GM18868 (cell line): ENCODE results near the gene PRKAG3.

ENCODE experiments used
- ATAC-seq: cut with Tn5 transposase; IDR thresholded peaks from one replicate; pipeline ENCODE4 v1.9.1; 2021; ENCODE audit warnings: mild to moderate bottlenecking, moderate library complexity; ENCODE audit not compliant: unreplicated experiment

Gene PRKAG3

DNA sequence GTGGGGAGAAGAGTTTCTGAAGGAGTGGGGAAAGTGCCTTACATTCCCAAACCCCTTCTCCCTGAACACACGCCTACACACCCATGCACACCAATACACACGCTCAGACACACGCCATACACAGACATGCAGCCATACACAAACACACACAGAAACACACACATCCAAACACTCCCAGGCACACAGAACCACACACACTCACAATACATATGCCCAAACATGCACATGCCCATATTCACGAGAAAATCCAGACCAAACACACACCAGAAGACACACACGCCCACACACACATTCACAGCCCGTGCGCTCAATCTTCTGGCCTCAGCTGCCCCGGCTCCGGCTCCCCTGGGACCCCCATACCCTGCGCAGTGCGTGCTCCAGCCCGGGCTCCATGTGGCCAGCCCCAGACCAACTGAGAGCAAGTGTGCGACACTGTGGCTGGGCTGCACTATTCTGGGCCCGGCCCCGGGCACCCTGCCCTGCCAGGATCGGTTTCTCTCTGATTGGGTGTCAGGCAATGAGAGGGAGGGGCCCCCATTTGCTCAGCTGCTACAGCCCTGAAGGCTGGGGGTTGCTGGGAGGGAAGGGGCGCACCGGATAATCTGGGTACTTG, at the start of gene PRKAG3:
Gene PRKAG3, minus strand, starts transcription at position 426 of the 613 bp plus-strand sequence.
- no peak for ATAC-seq

GRCh38 chr2:218880859-218881594, 49.4 kb upstream of the PRKAG3 start:
- no peak for ATAC-seq

GRCh38 chr2:218880102-218880858, 48.7 kb upstream of the PRKAG3 start, which contains the start of gene WNT10A:
WNT10A (plus strand) TSS chr2:218880852; CDS start chr2:218880996, 144 bp downstream.
- peak; percentile 70 for ATAC-seq

- ATAC-seq: no peak
Observed at GRCh38 chr2:218879776-218880101, 48.1 kb upstream of the PRKAG3 start.

GRCh38 chr2:218878926-218879761, 47.5 kb upstream of the PRKAG3 start:
- no peak for ATAC-seq

GRCh38 chr2:218878486-218878885, 46.9 kb upstream of the PRKAG3 start:
- no peak for ATAC-seq

DNA sequence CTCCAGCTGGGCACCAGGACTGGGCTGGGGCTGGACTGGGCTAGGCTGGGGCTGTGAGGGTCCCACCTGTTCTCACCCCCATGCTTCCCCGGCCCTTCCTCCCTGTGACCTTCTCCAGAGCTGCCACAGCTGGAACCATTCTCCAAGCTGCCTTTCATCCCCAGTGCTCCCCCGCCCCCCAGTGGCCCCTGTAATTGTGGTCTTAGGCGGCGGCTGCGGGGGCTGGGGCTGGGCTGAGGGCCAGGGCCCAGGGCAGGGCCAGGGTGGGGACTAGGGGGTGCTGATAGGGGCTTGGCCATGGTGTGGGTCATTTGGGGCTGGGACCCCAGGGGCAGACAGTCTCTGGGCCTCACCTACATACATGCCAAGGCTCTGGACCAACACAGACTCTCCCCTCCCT, 46.3 kb upstream of the PRKAG3 start:
- no peak for ATAC-seq

DNA sequence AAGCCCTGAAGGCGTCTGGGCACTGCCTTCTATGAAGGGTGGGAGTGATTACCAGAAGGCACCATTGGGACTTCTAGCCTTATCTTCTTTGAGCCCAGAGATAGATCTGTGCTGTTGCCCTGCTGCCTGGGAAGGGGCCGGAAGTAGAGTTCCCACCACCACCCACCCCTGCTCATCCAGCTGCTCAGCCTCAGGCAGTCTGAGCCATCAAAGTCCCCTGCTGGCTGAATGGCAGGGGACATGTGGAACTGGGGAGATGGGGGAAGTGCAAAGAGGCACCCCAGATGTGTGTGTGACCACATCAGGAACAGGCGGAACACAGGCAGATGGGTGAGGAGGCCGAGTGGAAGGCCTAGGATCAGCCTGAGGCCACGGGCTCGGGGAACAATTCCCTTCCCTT, 45.7 kb upstream of the PRKAG3 start:
- ATAC-seq: no peak

- no peak for ATAC-seq
Observed at GRCh38 chr2:218876562-218877219, 45.1 kb upstream of the PRKAG3 start.

DNA sequence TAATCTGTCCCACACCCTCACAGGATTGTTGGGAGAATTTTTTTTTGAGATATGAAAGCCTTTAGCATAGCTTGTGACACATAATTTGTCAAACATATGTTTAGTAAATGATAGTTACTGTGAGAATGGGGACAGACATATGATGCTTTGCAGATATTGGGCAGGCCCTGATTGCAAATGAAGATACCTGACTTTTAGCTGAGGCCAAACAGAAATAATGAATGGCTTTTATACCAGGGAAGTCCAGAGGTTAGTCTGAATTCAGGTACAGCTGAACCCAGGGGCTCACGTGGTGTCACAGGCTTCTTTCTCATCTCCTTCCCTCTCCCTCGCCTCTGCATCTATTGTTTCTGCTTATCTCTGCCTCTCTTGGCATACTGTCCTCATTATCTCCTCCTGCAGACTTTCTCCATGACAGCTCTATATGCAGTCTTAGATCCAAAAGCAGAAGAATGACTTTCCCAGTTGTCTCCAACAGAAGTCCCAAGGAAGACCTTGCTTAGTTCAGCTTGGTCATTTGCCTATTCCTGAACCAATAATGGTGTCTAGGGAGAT, 44.2 kb upstream of the PRKAG3 start:
- ATAC-seq: no peak

GRCh38 chr2:218873359-218874194, 42.0 kb upstream of the PRKAG3 start:
- no peak for ATAC-seq

GRCh38 chr2:218872645-218873358, 41.2 kb upstream of the PRKAG3 start:
- no peak for ATAC-seq

DNA sequence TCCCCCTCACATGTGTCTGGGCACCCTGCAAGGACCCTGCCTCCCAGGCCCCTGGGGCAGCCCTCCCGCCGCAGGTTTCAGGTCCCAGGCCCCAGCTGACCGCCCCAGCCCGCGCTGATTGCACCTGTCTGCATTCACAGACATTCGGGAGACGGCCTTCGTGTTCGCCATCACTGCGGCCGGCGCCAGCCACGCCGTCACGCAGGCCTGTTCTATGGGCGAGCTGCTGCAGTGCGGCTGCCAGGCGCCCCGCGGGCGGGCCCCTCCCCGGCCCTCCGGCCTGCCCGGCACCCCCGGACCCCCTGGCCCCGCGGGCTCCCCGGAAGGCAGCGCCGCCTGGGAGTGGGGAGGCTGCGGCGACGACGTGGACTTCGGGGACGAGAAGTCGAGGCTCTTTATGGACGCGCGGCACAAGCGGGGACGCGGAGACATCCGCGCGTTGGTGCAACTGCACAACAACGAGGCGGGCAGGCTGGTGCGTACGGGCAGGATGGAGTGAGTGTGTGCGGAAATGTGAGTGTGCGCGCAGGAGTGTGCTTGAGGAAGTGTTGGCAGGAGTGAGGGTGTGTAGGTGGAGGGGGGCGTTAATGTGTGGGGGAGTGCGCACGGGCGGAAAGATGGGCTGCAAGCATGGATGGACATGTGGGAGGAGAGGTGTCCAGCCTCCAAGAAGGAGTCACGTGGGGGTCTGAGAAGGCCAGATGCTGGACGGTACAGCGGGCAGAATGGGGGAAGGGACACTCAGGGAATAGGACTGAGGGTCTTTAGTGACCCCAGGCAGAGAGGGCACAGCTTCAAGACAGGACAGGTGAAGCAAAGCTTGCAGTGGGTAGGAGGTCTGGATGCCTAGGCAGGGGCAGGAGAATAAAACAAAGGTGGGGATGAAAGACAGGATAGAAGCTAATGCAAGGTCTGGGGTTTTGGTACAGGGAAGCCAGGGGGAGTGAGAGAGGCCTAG, 40.0 kb upstream of the PRKAG3 start:
- ATAC-seq: no peak

DNA sequence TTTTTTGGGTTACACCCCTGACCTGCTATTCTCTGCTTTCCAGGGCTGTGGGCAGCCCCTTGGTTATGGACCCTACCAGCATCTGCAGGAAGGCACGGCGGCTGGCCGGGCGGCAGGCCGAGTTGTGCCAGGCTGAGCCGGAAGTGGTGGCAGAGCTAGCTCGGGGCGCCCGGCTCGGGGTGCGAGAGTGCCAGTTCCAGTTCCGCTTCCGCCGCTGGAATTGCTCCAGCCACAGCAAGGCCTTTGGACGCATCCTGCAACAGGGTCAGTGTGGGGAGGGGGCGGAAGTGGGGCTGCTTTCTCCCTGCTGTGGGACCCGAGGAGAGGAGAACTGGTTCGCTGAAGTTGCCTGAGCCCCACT, 39.4 kb upstream of the PRKAG3 start:
- no peak for ATAC-seq

DNA sequence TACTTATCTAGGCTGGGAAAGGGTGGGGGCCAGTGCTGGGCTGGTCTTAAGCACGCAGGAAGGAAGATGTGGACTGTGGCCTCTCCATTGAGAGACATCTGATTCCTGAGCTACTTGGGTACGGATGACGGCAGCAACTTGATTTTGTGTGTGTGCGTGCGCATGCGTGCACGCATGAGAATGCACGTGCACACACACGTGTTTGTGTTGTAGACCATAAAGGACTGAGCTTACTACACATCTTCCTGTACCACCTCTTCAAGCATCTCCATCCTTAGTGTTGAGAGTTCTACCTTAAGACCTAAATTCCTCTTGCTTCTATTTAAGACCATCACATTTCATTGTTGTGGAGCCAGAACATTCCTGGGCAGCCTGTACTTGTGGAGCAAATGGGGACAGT, 37.5 kb upstream of the PRKAG3 start:
- ATAC-seq: no peak

DNA sequence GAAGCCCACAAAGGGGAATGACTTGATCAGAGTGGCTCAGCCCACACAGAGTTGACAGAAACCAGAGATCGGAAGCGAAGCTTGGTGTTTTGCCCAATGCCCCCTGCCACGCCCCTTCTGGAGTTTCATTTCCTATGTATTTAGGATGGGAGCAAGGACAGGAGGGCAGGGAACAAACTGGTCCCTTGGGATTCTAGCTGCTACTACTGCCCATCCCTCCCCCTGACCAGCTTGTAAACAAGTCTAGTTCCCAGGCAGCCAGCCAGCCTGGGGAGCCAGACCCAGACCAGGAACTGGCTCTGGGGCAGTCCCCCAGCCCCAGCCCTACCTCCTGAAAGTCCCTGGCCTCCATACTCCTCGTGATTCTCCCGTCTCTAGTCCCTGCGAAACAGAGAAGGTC, 36.3 kb upstream of the PRKAG3 start:
- ATAC-seq: peak; percentile 51

DNA sequence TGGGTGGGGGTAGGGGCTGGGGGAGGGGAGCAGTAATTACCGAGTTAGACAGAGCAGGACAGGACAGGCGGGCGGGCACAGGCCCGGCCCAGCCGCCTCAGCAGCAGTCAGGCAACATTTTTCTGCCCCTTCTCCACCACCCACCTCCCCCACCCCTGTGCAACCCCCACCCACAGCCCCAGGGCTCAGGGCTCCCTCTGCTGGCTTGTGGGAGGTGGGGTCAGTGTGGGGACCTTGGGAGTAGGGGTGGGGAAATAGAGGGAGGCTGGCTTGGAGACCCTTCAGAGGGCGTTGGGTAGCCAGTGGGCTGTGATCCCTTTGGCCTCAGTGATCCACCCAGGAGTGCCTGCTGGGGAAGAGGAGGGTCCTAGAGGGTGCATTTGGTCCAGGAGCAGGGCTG, 34.4 kb upstream of the PRKAG3 start:
- no peak for ATAC-seq

GRCh38 chr2:218865396-218865795, 33.8 kb upstream of the PRKAG3 start:
- ATAC-seq: no peak
